Ovary (tissue), 3 donors: ENCODE results near the gene STX4.

ENCODE experiments used
- CTCF ChIP-seq, 3 donors: fragments of 450-650 bp in 2 of 3; fragments of 200-600 bp in 1 of 3; IDR thresholded peaks; one replicate each; pipeline versions ENCODE4 v1.5.1 to v1.8.0; 2016 to 2022; ENCODE audit warnings: antibody characterized with exemption in 3 of 3, mild to moderate bottlenecking in 1 of 3
- EP300 ChIP-seq: sonication (generic); formaldehyde crosslinking; IDR thresholded peaks from one replicate; pipeline ENCODE4 v1.6.1; 2017; ENCODE audit warnings: antibody characterized with exemption
- POLR2A ChIP-seq: fragments of 450-650 bp; IDR thresholded peaks from one replicate; pipeline ENCODE4 v1.6.1; 2017; ENCODE audit warnings: antibody characterized with exemption, mild to moderate bottlenecking, moderate library complexity
- donor health status: DM: no; HTN: no; CAD: no.

- TF ChIP-seq POLR2A (no peak), CTCF (IDR thresholded peaks at IDR 0.05) (no peak), EP300 (no peak)
Measured at GRCh38 chr16:31061813-31062440, 28.6 kb downstream of the STX4 start.
